ENCODE results near the gene MYO5B. TPM values are rescaled to one million over a fixed set of nuclear protein-coding genes. Genes with fewer than 3 reads are reported as not detected.

Gene MYO5B
- total RNA-seq, 4 donors from 2014 or later, result 1.9 to 18.3 (median 4.4) TPM

GRCh38 chr18:49924293-49924983, 270.5 kb downstream of the MYO5B start:
- Histone ChIP-seq H3K27ac (no peak overlapping the region), H3K4me1 (no peaks in the 10 kb centered on the region), H3K36me3 (no peaks in the 10 kb centered on the region), H3K9me3 (no peaks in the 10 kb centered on the region), H3K4me3 (no peak overlapping the region), H3K27me3 (peaks cover 11% of the 10 kb centered on the region)
- no peak for ATAC-seq
- WGBS, 2 donors (ENCODE audit: low coverage in 1 of 2), result 60 to 93% methylated on average over 1 to 2 of the region's 2 CpGs
- TF ChIP-seq POLR2A (IDR thresholded peaks at IDR 0.05) (no peak), EP300 (IDR thresholded peaks at IDR 0.05) (no peak), CTCF (IDR thresholded peaks at IDR 0.05) (no peak), POLR2AphosphoS5 (IDR thresholded peaks at IDR 0.05) (no peak)

GRCh38 chr18:49922228-49922627, 272.7 kb downstream of the MYO5B start:
- no peaks in the 10 kb centered on the region for H3K4me1 ChIP-seq
- H3K4me3 ChIP-seq, result no peak overlapping the region
- peaks cover 33% of the 10 kb centered on the region for H3K27me3 ChIP-seq
- 81 to 100% methylated on average over 1 to 2 of the region's 2 CpGs for WGBS, 2 donors (ENCODE audit: low coverage in 1 of 2)
- no peaks in the 10 kb centered on the region for H3K36me3 ChIP-seq
- no peaks in the 10 kb centered on the region for H3K9me3 ChIP-seq
- ATAC-seq, result no peak
- TF ChIP-seq EP300 (IDR thresholded peaks at IDR 0.05) (no peak), POLR2AphosphoS5 (IDR thresholded peaks at IDR 0.05) (no peak), CTCF (IDR thresholded peaks at IDR 0.05) (no peak), POLR2A (IDR thresholded peaks at IDR 0.05) (no peak)
- H3K27ac ChIP-seq, result no peak overlapping the region

DNA sequence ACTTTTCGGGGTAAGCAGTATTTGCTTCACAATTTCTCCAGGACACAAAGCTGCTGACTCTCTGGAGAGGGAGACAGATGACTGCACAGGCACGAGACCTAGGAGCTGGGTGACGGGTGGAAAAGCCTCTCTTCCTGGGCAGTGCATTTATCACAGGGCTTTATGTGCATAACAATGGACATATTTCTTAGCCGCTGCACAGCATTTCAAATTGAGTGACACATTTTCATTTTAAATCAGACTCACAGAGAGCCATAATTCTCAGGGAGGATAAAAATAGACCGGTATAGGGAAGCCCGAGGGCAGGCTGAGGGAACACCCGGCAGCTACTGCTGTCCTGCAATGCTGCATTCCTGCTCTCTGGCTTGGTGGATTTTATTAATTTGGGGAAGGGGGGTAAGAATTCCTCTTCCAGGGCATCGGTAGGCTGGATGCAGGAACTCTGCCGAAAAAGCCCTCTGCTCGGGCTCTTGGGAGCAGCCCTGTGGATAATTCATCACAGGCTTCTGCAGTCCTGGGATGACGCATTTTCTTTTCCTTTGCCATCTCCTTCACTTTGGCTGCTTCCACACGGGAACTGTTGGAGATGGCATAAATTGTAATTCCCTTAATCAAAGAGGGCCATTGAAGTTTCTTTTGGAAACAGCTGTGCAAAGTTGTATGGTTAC, 273.5 kb downstream of the MYO5B start:
- peaks cover 40% of the 10 kb centered on the region for H3K27me3 ChIP-seq
- no peaks in the 10 kb centered on the region for H3K9me3 ChIP-seq
- no peaks in the 10 kb centered on the region for H3K4me1 ChIP-seq
- no peaks in the 10 kb centered on the region for H3K36me3 ChIP-seq
- TF ChIP-seq POLR2A (IDR thresholded peaks at IDR 0.05), result no peak
- TF ChIP-seq POLR2AphosphoS5 (IDR thresholded peaks at IDR 0.05), result no peak
- TF ChIP-seq EP300 (IDR thresholded peaks at IDR 0.05), result no peak
- no peak for TF ChIP-seq CTCF (IDR thresholded peaks at IDR 0.05)
- WGBS, 2 donors (ENCODE audit: low coverage in 1 of 2), result 25 to 36% methylated on average over 4 to 12 of the region's 12 CpGs
- no peak overlapping the region for H3K4me3 ChIP-seq
- H3K27ac ChIP-seq, result no peak overlapping the region
- ATAC-seq, result no peak

DNA sequence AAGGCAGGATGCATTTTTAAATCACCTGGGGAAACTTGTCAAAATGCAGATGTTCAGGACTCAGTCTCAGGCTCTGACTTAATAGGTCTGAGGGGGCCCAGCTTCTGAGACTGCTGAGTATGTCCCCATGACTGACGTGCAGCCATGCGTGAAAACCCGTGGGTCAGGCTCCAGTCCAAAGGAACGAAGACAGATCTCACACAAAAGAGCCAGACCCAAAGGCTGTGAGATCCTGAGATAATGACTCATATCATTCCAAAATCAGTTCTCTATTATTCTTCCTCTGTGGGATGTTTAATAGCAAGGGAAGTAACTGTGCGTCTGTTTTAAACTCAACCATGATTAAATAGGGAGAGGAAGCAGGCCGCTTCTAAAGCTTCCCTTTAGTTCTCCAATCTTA, 274.2 kb downstream of the MYO5B start:
- Histone ChIP-seq H3K27ac (no peak overlapping the region), H3K4me3 (no peak overlapping the region), H3K36me3 (no peaks in the 10 kb centered on the region), H3K9me3 (no peaks in the 10 kb centered on the region), H3K4me1 (no peaks in the 10 kb centered on the region), H3K27me3 (peaks cover 46% of the 10 kb centered on the region)
- TF ChIP-seq POLR2A (IDR thresholded peaks at IDR 0.05), result no peak
- TF ChIP-seq POLR2AphosphoS5 (IDR thresholded peaks at IDR 0.05), result no peak
- no peak for TF ChIP-seq CTCF (IDR thresholded peaks at IDR 0.05)
- no peak for TF ChIP-seq EP300 (IDR thresholded peaks at IDR 0.05)
- ATAC-seq, result no peak
- WGBS, 2 donors (ENCODE audit: low coverage in 1 of 2), result 38 to 45% methylated on average over 6 of the region's 6 CpGs

GRCh38 chr18:49917742-49918141, 277.2 kb downstream of the MYO5B start:
- Histone ChIP-seq H3K4me3 (no peak overlapping the region), H3K27ac (no peak overlapping the region), H3K36me3 (no peaks in the 10 kb centered on the region), H3K27me3 (peaks cover 45% of the 10 kb centered on the region), H3K9me3 (no peaks in the 10 kb centered on the region), H3K4me1 (no peaks in the 10 kb centered on the region)
- TF ChIP-seq POLR2A (IDR thresholded peaks at IDR 0.05), result no peak
- no peak for TF ChIP-seq CTCF (IDR thresholded peaks at IDR 0.05)
- TF ChIP-seq EP300 (IDR thresholded peaks at IDR 0.05), result no peak
- no peak for TF ChIP-seq POLR2AphosphoS5 (IDR thresholded peaks at IDR 0.05)
- WGBS, 2 donors (ENCODE audit: low coverage in 1 of 2), result 40% methylated on average over 1 of the region's 5 CpGs; no CpG with 5 or more reads in 1 of the 2 donors
- ATAC-seq, result no peak
